ENCODE data around the gene NFATC4.

Gene NFATC4

DNA sequence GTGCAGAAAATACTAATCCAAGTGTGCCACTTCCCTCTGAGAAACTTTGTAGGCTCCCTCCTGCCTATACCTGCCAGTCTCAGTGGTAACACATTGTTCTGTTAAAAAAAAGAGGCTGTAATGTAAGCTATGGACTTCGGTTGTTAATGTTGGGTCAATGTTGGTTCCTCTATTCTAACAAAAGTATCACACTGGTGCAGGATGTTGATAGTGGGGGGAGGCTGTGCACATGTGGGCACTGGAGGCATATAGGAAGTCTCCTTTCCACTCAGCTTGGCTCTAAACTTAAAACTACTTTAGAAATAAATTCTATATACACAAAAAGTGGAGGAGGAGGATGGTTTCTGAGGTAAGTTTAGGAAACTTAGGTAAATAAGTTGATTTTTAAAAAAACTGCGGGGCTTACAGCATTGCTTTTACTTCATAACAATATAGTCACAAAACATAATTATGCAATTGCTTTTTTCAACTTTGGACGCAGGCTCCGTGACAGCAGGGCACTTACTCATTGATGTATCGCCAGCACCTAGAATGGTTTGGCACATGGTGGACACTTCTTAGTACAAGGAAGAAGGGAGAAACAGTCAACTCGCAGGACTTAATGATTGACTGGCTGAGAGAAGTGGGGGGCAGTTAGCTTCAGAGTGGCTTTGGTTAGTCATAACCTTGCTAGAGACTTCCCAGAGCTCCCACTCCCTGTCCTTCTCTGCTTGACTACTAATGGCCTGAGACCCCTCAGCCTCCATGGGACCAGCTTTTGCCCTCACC, 22.9 kb downstream of the NFATC4 start:
- no peak for DNase-seq

DNA sequence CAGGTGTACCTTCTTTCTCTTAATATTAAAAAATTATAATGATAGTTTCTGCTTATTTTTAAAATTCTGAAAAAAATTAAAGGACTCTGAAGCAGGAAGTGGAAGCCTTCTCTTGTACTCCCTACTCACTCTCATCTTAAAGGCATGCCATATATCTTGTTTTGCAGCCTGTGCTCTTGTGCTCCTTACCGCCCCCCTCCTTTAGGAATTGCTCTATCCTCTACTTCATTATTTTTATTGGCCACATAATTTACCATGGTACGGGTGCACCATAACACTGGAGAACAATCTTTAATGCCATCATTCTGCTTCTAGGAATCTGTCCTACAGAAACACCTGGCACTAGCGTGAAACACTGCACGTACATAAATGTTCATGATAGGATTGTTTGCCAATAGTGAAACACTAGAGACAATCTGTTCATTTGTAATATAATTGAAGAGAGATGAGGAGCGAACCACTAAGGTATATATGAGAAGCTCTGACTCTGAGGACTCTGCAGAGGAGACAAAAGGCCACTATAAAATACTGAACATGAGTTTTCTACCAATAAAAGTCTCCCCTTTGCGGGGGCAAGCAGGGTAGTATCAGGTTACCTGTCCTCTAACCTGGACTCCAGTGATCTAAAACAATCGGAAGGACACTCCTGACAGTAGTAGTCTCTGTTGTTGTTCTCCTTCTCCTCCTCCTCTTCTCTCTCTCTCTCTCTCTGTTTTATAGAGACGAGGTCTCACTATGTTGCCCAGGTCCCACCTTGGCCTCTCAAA, 24.5 kb downstream of the NFATC4 start:
- no peak for DNase-seq

DNA sequence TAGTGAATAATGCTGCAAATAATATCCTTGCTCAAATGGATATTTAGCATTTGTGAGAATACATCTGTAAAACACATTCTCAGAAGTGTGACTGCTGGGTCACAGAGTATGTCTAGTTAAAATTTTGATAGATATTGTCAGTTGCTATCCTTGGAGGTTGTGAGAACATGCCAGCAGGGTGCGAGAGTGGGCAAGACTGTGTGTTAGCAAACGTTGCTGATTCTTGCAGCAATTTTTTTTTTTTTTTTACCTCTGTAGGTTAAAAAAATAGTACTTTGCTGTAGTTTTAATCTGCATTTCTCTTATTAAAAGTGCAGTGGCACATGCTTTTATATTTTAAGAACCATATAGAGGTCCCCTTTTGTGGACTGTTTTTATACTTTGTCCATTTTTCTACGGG, 26.3 kb downstream of the NFATC4 start:
- DNase-seq, result no peak

DNA sequence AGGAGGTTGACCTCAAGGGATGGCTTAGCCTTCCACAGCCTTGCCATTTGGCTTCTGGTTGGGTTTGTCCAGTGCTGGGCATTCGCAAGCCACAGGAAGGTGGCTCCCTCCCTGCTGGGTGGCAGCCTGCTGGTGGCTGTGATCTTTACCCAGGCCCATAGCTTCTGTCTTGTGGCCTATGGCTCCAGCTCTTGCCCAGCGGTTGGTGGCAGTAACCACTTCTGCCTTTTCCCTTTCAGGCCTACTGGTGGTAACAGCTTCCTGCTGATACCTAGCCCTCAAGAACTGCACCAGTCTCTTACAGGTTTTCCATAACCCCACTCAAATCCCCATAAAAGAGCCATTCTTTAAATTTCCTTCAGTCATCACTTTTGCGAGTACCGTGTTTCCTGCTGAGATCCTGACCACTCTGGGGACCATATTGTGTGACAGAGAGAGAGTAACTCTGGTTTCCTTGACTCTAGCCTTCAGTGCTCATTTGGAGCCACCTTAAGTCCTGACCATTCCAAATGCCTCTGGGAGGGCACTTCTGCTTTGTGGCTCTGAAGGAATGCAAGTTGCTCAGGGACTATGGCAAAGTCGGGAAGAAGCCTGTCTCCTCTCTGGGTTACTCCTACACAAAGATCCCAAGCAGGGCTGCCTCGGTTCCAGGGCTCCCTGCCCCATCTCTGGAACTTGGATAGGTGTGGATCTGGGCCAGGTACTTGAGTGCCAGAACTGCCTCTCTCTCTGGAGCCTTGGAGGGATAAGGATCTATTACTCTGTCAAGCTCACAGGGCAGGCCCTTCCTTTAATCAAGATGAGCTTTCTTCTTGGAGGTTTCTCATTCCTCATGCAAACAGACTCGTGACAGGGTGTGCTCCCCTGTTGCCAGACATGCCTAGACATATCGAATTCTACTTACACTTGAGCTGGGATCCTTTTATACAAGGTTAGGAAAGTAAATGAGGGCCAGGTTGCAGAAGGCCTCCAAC, 27.9 kb downstream of the NFATC4 start:
- peak; percentile 28 for DNase-seq

DNA sequence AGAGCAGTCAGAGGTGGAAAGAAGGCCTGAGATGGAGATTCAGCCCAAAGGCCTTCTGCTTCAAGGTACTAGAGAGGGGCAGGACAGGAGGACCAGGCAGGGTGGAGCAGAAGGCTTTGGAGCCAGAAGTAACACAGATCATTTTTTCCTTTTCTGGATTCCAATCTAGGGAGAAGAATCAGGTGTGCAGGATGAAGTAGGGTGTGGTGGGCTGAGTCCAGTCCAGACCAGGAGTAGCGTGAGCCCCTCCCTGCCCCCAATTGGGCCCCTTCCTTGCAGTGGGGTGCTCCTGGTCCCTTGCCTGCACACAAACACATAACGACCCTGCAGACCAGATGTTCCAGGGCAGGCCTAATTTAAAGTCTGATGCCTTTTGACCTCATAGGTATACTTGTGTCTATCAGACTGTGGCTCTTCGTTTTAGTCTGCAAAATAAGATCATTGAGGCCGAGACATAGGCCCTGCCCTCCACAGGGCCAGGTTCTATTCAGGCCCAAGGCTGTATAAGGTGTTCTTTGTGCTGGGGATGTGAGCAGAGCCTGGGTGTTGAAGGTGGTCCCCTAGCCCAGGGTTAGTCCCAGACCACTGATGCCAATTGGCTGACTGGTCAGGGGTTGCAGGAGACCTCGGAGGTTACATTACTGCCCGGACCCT, 29.8 kb downstream of the NFATC4 start:
- DNase-seq, result no peak

DNA sequence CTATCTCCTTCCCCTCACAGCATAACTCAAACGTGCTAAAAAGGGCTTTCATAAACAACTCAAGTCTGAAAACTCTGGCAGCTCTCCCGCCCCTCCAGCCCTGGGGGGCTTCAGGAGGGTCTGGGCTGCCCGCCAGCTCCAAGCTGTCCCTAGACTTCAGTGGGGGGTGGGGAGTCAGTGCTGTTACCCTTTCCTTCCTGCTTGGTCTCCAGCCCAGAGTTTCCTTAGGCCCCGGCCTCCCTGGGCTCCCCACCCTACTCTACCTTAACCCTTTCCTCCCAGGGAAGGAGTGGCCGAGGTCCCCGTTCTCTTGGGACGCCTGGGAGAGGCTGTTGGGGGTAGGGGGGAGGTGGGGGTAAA, 30.3 kb downstream of the NFATC4 start:
- DNase-seq, result no peak

DNA sequence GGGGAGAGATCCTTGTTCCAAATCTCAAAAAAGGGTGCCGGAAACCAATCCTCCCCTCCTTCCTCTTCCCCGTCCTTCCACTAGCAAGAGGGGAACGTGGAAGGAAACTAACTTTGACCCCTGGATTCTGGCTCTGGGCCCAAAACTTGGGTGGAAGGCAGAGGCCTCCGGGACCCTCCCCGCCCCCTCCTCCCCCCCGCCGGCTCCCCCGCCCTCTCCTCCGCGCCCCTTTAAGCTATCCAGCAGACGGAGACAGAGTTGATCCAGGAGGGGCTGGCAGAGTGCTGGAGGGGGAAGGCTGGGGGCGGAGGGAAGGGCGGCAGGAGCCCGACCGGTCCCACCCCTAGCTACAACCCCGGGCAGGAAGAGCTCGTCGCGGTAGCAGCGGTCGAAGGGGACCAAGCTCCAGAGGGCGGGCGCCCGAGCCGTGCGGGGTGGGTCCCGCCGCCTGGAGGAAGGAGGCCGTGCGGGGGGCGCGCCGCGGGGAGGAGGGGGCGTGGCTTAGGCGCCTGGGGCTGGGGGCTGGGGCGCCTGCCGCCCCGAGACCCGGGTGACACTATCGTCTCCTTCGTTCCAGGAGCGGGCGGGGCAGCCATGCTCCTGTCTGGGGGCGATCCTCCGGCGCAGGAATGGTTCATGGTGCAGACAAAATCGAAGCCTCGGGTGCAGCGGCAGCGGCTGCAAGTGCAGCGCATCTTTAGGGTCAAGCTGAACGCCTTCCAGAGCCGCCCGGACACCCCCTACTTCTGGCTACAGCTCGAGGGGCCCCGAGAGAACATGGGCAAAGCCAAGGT, 30.9 kb downstream of the NFATC4 start, which contains the start of gene NYNRIN:
Gene NYNRIN (plus strand): TSS at position 351 of the 794 bp plus-strand sequence. CDS start 244 bp downstream, at position 595.
- no peak for DNase-seq

DNA sequence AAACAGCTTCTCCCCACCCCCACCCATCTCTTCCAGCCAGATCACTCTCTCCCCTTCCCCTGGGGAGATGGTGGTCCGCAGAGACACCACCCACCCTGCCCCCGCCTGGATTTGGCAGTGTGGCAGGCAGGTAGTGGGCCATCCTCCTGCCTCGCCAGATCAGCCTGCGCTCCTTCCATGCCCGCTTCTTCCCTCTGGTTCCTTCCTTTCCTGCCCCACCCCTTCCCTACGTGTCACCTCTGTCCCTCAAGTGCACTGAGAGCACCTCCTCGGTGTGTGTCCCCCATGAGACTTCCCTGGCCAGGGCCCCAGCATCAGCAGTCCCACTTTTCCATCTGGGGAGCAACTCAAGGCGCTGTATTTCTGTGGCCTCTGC, 31.5 kb downstream of the NFATC4 start:
- no peak for DNase-seq

DNA sequence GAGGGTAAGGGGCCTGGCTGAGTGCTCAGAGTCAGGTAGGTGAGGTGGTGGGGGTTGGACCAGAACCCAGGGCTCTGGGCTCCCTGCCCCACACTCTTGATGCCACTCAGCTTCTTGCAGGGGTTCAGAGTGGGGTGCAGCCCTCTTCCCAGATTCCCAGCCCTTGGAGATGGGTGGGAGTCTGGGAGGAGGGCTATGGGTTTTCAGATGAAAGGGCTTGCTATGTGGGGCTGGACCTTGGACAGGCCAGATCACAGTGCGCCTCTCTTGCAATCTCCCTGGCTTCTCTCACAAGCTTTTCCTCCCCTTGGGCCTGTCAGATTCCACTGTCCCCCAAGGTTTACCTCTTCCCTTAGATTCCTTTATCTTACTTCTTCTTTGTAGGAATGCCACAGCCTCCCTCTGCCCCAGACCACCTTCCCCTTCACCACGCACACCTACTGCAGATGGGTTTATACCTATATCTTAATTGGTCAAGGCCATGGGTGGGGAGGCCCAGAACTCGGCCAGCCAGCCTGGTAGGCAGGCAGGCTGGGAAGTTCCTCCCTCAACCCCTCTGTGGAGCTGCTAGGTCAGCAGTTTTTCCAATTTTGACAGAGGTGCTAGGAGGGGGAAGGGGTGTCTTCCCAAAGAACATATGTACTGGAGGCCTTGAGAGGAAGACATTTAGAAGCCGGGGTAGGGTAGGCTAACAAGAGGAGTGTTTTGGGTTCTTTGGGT, 32.2 kb downstream of the NFATC4 start:
- no peak for DNase-seq

DNA sequence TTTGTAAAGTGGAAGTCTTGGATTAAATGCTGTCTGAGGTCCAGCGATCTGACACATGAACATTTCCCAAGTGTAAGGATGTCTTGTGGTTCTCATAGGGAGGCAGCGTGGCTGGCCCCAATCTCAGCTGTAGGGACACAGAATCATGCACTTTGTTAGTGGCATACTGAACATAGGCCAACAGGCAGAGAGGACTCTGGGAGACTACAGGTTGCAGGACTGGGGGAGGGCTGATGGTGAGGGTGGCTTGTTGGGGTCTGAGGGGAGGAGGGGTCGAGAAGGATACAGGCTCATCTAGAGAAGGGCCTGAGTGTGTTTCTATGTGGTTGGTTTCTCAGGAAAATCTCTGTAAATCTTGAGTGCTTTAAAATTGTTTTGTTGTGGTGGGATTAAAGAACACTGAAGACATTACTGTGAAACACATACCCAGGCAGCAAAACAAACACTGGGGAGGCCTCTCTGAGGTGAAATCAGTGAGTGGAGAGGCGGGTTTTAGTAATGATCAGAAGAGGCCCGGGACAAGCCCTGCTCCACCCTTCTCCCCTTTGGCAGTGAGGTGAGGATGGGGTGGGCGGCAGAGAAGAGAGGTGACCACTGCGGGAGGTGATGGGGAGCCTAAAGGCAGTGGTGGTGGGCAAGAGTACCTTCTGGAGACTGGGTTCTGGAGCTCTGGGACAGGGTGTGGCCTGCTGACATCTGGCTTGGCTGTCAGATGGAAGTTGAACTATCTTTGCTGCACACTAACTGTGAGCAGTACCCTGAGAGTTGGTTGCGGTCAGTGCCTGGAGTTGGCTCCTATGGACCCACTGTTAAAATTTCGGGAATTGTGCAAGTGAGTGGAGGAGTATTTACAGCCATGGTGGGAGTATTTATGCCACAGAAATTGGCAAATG, 34.1 kb downstream of the NFATC4 start:
- DNase-seq, result no peak

DNA sequence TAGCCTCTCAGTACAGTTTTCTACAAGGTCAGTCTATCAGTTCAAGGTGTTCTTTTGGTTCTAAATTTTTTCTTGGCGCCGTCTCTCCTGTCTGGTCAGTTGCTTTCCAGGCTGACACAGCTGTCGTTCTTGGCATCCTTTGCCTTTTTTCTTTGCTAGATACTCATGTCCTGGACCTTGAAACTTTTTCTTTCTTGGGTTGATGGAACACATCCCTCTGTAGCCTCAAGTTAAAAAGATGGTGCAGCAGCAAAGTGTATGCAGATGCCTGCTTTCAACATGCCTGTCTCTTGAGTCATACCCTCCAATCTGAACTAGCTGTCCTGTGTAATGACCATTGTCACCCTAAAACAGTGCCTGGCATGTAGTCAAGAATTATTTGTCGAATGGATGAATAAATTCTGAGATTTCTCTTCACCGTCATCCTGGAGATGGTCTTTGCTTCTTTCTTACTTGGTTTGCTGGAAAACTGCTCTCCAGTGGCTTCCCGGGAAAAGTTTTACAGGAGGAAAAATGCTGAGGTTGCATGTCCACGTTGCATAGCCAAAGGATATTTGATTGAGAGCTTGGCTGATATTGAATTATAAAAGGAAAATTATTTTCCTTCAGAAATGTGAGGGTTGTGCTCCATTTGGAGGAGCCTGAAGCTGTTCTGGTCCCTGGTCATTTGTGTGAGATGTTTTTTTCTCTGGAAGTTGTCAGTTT, 35.5 kb downstream of the NFATC4 start:
- no peak for DNase-seq

DNA sequence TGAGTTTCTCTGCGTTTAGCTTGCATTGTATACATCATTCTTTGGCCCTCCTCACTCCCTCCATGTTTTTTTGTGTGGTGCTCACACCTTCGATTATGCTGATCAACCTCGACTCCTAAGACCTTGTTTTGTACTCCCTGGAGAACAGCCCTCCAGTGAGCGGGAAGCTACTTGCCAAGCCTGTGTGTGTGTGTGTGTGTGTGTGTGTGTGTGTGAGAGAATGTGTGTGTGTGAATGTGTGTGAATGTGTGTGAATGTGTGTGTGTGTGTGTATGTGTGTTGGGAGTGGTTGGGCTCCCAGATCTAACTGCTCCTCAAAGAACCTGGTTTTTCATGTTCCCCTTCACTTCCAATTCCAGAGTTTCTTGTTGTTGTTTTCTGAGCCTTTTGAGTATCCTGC, 36.8 kb downstream of the NFATC4 start:
- no peak for DNase-seq

DNA sequence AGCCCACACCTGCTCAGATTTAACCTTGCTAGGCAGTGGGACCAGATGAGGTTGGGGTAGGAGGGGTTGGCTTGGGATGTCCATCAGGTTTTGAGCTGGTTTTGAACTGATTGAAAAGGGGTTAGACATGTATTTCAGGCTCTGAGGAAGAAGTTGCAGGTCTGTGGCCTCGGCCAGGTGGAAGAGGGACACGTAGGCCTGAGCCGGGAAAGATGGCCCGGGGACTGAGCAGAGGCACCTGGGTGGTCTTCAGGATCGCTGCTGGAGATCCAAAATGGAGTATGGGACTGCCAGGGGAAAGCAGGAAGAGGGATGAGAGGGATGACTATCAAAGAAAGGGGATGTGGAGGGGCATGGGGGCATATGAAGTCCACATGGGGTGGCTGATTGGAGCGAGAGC, 38.4 kb downstream of the NFATC4 start:
- no peak for DNase-seq

DNA sequence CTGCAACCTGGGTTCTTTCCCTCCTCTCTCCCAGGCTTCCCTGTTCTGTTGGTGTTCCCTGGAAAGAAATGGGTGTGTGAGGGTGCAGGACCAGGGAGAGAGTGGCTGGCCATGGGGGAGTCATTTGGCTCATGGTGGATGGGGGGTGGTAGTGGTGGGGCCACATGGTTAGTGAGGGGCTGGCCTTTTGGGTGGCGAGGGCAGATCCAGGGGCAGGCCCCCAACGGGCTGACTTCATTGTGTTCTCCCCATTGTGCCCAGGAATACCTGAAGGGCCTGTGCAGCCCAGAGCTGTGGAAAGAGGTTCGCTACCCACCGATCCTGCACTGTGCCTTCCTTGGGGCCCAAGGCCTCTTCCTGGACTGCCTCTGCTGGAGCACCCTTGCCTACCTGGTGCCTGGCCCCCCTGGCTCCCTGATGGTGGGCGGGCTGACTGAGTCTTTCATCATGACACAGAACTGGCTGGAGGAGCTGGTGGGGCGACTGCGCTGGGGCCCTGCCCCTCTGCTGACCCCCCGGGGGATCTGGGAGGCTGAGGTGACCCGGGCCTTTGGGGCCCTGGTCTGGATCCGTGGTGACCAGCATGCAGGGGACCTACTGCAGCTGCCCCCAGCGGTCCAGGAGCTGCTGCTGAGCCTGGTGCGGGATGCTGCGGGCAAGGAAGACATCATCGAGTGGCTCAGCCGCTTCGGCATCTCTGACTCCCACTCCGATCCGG, 39.8 kb downstream of the NFATC4 start:
- no peak for DNase-seq

DNA sequence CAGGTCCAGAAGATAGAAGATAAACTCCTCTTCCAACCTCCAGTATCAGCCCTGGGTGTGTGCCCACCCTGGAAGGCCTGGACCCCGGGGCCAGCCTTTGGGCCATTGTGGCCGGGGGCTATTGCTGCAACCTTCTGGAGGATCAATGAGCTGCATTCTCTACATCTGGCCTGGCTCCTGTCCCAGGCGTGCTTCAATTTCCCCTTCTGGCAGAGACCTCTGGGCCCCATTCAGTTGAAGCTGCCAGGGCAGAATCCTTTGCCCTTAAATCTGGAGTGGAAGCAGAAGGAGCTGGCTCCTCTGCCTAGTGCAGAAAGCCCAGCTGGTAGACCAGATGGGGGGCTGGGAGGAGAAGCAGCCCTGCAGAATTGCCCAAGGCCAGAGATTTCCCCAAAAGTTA, 40.8 kb downstream of the NFATC4 start:
- no peak for DNase-seq

DNA sequence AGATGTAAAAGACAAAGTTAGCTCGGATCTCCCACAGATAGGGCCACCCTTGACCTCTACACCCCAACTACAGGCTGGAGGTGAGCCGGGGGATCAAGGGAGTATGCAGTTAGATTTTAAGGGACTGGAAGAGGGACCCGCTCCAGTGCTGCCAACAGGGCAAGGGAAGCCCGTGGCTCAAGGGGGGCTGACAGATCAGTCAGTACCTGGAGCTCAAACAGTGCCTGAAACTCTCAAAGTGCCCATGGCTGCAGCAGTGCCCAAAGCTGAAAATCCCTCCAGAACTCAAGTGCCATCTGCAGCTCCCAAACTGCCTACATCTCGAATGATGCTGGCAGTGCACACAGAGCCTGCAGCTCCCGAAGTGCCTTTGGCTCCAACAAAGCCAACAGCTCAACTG, 41.2 kb downstream of the NFATC4 start:
- DNase-seq, result no peak

DNA sequence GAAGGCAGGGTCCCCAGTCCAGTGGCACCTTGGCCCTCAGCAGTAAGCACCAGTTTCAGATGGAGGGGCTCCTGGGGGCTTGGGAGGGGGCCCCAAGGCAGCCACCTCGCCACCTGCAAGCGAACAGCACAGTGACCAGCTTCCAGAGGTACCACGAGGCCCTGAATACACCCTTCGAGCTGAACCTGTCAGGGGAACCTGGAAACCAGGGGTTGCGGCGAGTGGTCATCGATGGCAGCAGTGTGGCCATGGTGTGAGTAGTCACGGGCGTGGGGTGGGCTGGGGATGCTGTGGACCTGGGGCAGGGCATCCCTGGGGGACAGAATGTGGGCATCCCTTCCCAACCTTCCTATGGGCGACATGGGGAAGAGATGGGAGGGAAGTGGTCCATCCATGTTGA, 42.0 kb downstream of the NFATC4 start:
- no peak for DNase-seq

DNA sequence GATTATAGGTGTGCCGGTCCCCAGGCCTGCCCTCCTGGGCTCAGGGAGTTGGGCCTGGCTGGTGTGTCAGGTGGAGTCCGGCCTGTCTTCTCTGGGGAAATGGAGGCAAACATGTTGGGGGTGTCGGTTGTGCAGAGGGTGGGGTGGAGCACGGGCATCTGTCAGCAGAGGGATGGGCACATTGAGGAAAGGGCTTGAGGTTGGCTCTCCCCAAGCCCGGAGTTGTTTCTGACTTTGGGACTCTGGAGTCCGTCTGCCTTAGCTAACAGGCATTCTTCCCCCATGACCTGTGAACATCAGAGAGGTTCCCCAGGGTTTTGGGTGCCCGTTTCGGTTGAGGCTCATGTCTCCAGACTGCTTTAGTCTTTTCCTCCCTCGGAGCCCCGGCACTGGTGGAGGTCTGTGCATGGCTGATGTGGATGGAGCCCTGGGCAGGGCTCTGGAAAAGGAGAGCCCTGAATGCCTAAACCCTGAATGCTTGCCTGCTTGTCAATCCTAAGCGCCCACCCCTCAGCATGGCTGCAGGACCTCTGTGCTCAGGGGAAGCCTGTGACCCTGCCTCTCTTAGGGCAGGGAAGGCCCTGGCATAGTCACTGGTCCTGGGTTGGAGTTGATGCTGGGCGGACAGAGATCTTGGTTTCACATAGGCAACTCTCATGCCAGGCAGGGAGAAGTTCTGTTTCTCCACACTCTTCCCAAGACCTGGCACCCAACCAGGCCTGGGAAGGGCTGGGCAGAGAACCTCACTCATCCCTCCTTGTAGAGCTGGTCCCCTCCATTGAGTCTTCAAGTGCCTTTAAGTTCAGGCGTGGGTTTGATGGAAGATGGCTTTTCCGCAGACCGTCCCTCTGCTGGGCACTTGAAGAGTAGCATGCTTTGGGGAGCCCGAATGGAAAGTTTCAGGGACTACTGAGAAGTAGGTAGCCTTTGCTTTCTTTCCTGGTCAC, 43.7 kb downstream of the NFATC4 start:
- DNase-seq, result no peak
